Suprapubic skin (tissue), 4 donors: ENCODE results near the gene LRRC73. TPM values are rescaled to one million over a fixed set of nuclear protein-coding genes. Genes with fewer than 3 reads are reported as not detected.

Source experiments
- DNase-seq, 2 donors: peaks; one replicate each; pipeline ENCODE4 v3.0.0-alpha.2; 2019; ENCODE audit warnings: low spot score in 2 of 2
- H3K27ac ChIP-seq: fragments of 200-600 bp; sonication (generic); one replicate; pipeline ENCODE4 v1.5.1; 2019
- H3K27me3 ChIP-seq: fragments of 200-600 bp; sonication (generic); one replicate; pipeline ENCODE4 v1.5.1; 2019
- H3K36me3 ChIP-seq: fragments of 200-600 bp; sonication (generic); one replicate; pipeline ENCODE4 v1.5.1; 2019
- H3K4me1 ChIP-seq: fragments of 200-600 bp; sonication (generic); one replicate; pipeline ENCODE4 v1.5.1; 2019
- H3K4me3 ChIP-seq: fragments of 200-600 bp; sonication (generic); one replicate; pipeline ENCODE4 v1.5.1; 2019; ENCODE audit warnings: mild to moderate bottlenecking
- H3K9me3 ChIP-seq: fragments of 200-600 bp; sonication (generic); one replicate; pipeline ENCODE4 v1.5.1; 2019
- CTCF ChIP-seq, 2 donors: fragments of 200-600 bp in 1 of 2; fragments of 450-650 bp in 1 of 2; sonication (generic) in 1 of 2; IDR thresholded peaks; one replicate each; pipeline ENCODE4 v1.5.1; 2016 to 2019; ENCODE audit warnings: antibody characterized with exemption in 2 of 2, mild to moderate bottlenecking in 1 of 2, moderate library complexity in 1 of 2
- EP300 ChIP-seq: sonication (generic); formaldehyde crosslinking; IDR thresholded peaks from one replicate; pipeline ENCODE4 v1.6.1; 2017; ENCODE audit warnings: antibody characterized with exemption
- POLR2A ChIP-seq, 2 donors: fragments of 450-650 bp; IDR thresholded peaks; one replicate each; pipeline ENCODE4 v1.6.1; 2017; ENCODE audit warnings: antibody characterized with exemption in 2 of 2, mild to moderate bottlenecking in 2 of 2, moderate library complexity in 2 of 2
- POLR2AphosphoS5 ChIP-seq, 3 donors: sonication (generic); formaldehyde crosslinking; IDR thresholded peaks; one replicate each; pipeline ENCODE4 v1.6.1; 2017; ENCODE audit warnings: antibody characterized with exemption in 3 of 3
- WGBS: methylation state at CpG from one replicate; pipeline ENCODE4 v1.1.5; 2018; 5-methylcytosine and 5-hydroxymethylcytosine counted together
- total RNA-seq, 4 donors: library from RNA; depleted of rRNA; stranded (reverse); fragments of >200 nt; gene quantifications; one replicate each; pipeline ENCODE4 v1.1.0, GENCODE V29; 2016

LRRC73 gene
- total RNA-seq, 4 donors from 2014 or later, result 0.34 to 0.42 TPM; not detected in 2

GRCh38 chr6:43457643-43458042 lies 52.5 kb downstream of the LRRC73 start:
- Histone ChIP-seq H3K27me3 (peaks cover 39% of the 10 kb centered on the region), H3K4me1 (peaks cover 21% of the 10 kb centered on the region), H3K27ac (no peak overlapping the region), H3K9me3 (no peaks in the 10 kb centered on the region), H3K4me3 (no peak overlapping the region), H3K36me3 (peaks cover 5% of the 10 kb centered on the region)
- 53% methylated on average over 9 of the region's 9 CpGs for WGBS
- no peak for TF ChIP-seq CTCF (IDR thresholded peaks at IDR 0.05)
- TF ChIP-seq POLR2AphosphoS5 (IDR thresholded peaks at IDR 0.05), result no peak
- no peak for TF ChIP-seq EP300
- TF ChIP-seq POLR2A (IDR thresholded peaks at IDR 0.05), result no peak
- no peak for DNase-seq

Other genes starting within 250 kb of the LRRC73 start
- not detected for gene SLC22A7, start 212.1 kb downstream of the LRRC73 start, total RNA-seq
- 1 to 10 TPM in 3 of 4 donors, not detected in 1; 2.2 to 3.4 (median 2.6) TPM for gene CRIP3, start 201.5 kb downstream of the LRRC73 start, total RNA-seq
- 10 to 100 TPM; 20.9 to 35.5 (median 24.8) TPM for gene ZNF318, start 140.7 kb downstream of the LRRC73 start, total RNA-seq
- 10 to 100 TPM; 16.1 to 39.1 (median 27.4) TPM for gene ABCC10, start 82.8 kb downstream of the LRRC73 start, total RNA-seq
- 10 to 100 TPM; 23.6 to 61.7 (median 32.3) TPM for gene DLK2, start 54.8 kb downstream of the LRRC73 start, total RNA-seq
- 10 to 100 TPM; 17.8 to 32.4 (median 30.6) TPM for gene TJAP1, start 32.8 kb downstream of the LRRC73 start, total RNA-seq
- gene YIPF3, start 6.6 kb upstream of the LRRC73 start, total RNA-seq, result 100 to 1,000 TPM in 1 of 4 donors, 10 to 100 TPM in 3; 69.8 to 115 (median 84.6) TPM
- 10 to 100 TPM; 31.1 to 44.7 (median 35.6) TPM for gene POLR1C, start 6.7 kb upstream of the LRRC73 start, total RNA-seq
- 10 to 100 TPM; 24.1 to 49.8 (median 29.0) TPM for gene XPO5, start 65.7 kb upstream of the LRRC73 start, total RNA-seq
- gene POLH, start 65.8 kb upstream of the LRRC73 start, total RNA-seq, result 10 to 100 TPM; 14.2 to 24.3 (median 17.0) TPM
- 10 to 100 TPM; 23.7 to 67.6 (median 31.5) TPM for gene GTPBP2, start 118.9 kb upstream of the LRRC73 start, total RNA-seq
- gene MAD2L1BP, start 125.5 kb upstream of the LRRC73 start, total RNA-seq, result 10 to 100 TPM; 35.4 to 63.1 (median 49.7) TPM
- gene RSPH9, start 134.7 kb upstream of the LRRC73 start, total RNA-seq, result under 1 TPM in 2 of 4 donors, not detected in 2; 0.24 to 0.57 TPM
- 10 to 100 TPM; 43.6 to 59.0 (median 48.6) TPM for gene MRPS18A, start 177.4 kb upstream of the LRRC73 start, total RNA-seq